Measurements from ENCODE around the gene ARMCX2.
"Not testable (repeated sequence)": the region's sequence is repeated elsewhere in the genome, so short reads cannot be mapped to it uniquely, and the experiment has no call there.

Gene ARMCX2

DNA sequence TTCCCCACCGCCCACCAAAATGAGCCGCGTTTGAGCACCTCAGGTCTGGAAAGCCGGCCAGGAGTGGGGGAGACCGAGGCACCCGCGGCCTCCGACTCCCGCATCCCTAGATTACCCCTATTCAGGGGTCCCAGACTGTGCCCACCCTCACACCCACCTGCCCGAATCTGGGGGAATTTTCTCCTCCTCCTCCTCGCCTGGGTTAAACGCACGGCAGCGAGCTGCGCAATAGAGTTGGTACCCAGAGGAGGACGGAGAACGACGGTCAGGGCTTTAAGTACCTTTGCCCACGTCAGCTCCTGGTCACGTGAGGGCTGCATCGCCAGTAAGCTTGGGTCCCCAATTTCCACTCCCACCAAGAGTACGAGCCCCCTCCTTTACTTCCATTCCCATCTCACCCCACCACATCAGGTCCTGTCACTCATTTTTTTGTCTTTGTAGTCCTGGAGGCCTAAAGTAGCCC, at the start of gene ARMCX2:
ARMCX2 (minus strand) TSS at position 250 of the 463 bp plus-strand sequence. CDS start 2,262 bp downstream, outside the sequence.
- no peak for FAIRE-seq

DNA sequence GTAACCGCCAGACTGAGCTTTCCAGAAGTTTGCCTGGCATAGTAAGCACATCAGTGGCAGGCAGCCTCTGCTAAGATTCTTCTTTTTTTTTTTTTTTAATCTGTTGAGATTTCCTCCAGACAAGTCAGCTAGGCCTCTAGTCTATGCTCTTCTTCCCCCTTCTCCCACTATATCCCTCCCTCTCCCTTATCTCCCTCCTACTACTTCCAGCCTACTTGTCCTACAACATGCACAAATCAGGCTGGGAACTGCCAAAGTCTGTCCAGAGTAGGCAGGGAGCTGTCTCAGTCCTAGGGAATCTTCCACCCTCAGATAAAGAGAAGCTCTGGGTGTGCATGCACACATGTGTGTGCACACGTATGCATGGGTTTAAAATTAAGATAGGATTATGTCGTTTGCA, 49.7 kb upstream of the ARMCX2 start:
- no peak for FAIRE-seq

DNA sequence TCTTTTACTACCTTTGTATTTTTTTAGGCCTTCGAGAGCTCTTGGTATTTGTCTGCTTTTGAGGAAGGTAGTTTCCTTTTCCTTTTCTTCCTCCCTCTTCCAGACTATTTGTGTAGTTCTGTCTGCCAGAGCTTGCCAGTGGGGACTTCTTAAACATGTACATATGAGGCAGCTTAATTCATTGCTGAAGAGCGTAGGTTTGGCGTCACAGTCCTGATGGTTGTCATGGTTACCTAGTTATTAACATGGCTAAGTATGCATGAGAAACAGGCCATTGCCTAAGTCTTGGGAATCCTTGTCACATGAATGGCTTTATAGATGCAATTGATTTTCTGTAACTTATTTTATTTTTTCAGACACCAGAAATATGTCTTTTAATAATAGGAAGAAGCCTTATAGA, 48.5 kb upstream of the ARMCX2 start:
- no peak for FAIRE-seq

DNA sequence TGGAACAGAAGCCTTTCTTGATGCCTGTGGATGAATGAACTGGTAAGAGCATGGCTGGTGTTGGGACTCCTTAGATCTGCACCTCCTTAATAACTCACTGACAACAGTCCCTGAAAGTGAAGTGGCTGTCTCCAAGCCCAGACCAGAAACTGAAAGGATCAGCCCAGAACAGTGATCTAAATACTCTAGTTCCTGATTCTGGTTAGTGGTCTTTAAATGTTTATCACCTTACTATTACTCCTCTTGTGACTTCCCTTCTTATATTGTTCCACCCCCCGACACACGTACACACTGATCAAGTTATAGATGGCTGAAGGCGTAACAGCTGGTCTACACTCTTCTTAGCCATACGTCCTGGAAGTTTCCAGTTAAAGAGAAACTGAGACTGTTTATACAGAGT, 33.8 kb upstream of the ARMCX2 start:
- no peak for FAIRE-seq

DNA sequence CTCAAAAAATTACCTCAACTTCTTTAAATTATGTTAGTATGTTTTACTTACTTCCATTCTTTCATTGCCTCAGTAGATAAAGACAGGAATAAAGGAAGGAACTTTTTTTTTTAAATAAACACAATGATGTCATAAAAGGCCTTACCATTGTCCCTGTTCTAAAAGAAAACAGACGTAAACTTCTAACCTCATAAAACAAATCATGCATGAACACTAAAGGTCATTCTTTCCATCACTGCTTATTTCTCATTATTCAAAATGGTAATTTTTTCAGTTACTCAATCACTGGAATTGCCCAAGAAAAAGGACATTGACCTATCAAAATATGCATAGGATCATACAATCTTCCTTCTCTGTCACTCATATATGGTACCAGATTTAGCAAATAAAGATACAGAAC, 32.2 kb upstream of the ARMCX2 start:
- FAIRE-seq = no peak

DNA sequence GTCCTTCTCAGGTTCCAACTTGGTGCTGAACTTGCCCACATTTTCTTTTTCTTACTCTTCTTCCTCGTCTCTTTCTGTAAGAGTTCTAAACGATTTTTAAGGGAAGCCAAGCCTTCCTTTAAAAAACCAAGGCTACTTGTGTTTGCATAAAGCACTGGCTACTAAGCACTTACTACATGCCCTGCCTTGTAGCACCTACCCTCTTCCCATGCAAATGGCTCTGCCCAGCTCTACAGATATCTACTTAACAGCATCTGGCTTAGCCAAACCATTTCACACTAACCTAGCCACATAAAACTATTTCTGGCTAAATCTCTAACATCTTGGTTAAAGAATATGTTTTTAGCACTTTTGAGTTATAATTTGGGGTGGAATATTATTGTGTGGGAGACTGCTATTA, 26.9 kb upstream of the ARMCX2 start:
- FAIRE-seq = no peak

DNA sequence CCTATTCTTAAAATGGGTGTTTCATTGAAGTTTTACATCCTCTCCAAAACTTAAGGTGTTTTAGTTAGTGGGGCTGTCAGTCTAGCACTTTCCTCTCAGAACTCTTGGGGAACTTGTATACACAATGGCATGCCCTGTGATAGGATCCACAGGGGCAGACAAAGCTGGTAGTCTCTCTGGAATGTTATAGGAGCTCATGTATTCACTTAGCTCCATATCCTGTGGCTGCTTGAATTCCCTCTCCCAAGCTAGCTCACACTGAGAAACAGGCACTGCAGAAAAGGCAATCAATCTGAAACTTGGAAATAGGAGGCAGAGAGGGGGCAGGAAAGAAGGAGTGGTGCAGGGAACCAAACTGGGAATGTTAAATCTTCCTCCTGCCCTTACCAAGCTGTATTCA, 26.3 kb upstream of the ARMCX2 start:
- no peak for FAIRE-seq

DNA sequence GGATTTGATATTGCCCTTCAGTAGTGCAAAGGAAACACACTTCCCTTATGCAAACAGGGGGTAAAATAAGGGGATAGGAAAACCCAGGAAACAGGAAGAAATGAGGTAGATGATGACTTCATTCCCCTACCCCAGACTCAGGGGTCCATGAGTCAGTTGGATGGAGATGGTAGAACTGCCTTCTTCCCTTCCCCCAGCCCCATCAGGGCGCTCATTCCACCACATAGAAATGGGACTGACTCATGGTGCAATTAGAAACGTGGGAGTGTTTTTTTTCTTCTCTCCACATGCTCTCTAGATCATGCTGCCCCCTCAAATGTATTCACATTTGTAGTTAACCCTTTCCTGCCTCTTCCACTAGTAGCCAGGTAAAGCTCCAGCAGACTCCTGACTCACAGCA, 23.1 kb upstream of the ARMCX2 start:
- FAIRE-seq = no peak

DNA sequence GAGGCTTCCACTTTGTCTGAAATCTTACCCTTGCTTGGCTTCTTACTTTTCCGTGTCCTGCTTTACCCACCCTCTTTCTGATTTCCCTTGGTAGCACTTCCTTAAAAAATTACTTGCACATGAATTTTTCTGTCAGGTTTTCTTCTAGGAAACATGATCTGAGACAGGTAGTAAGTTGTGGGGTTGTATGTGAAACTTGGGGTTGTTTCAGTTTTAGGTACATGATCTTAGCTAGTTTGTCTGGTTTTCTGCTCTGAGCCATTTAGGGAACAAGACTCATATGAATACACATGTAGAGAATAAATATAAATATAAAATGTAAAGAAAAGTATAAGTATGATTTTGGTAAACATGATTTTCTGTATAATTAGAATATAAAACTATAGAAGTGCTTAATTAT, 17.4 kb upstream of the ARMCX2 start:
- FAIRE-seq = no peak

DNA sequence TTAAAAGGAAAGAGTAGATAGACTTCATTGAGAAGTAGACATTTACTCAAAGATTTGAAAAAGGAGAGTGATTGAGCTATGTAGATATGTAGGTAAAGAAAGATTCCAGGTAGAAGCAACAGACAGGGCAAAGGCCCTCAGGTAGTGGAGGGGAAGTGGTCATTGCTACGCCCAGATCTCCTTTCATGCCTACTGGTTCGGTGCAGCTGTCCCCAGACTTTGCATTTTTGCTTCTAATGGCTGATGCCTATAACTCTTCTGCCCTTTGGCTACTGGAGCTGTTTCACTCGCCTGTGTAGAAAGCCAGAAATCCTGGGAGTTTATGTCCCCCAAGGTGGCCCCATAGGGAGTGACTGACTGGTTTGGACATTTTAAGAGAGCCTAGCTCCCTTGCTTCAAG, 16.9 kb upstream of the ARMCX2 start:
- no peak for FAIRE-seq

DNA sequence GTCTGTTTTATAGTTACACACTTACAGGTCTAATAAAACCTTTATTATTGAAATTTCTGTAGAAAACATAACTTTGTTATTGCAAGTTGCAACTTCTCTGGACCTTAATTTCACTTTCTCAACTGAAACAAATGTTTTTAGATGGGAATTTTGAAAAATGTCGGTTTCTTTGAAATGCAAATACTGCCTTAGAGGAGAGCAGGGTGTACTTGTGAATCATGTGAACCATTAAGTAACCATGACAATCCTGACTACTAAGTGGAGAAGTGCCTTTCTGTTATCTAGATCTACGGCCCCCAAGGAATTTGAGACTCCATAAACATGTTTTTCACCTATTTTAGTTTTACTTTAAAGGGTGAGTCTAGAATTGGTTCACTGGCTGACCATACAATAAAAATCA, 8.5 kb upstream of the ARMCX2 start:
- FAIRE-seq = no peak

DNA sequence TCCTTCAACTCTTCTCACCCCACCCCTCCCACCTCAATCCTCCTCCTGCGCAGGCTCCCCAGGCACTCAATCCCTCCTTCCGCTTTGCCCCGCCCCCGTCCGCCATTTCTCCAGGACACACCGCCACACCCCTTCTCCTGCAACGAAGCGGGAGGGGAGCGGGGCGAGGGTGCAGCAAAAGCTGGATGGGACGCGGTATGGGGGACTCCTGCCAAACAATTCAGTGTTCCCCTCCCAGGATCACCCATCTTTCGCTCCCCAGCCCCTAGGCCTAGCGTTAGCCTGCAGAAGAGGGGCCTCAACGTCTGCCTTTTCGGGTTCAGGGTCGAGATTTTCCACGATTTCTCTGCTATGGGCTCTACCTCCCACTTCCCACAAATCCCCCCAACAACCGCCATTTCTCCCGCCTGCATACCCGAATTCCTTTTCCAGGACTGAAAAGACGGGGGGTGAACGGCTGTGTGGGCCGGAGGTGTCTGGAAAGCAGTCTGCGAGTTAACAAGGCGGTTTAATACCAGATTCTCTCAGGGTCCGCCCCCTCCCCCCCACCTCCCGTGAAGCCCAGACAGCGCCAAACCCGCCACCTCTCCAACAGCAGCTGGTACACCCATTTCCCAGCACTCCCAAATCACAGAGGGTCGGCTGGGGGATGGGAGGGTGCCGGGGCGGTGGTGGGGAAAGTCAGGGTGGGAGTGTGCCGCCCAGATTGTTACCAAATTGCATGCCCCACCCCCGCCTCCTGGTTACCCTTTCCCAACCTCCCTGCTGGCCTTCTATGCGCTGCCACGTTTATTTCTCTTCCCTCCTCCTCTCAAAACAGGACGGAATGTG, 774 bp downstream of the ARMCX2 start:
- FAIRE-seq = no peak

DNA sequence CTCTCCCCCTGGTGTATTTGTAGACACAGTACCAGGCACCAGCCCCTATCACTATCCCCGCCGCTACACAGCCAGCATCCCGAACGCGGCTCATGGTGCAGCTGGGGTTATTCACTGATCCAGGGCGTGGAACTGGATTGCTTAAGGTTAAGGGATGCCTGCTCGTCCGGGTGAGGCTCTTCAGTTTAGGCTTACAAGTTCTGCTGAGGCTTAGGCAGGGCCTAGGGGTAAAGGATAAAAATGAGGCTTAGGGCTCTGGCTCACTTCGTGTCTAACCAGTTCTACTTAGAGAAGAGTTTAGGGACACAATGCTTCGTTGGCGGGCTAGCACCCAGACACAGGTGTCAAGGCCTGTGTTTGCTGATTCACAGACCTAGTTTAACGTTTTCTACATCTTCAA, 2.2 kb downstream of the ARMCX2 start:
- FAIRE-seq = no peak

DNA sequence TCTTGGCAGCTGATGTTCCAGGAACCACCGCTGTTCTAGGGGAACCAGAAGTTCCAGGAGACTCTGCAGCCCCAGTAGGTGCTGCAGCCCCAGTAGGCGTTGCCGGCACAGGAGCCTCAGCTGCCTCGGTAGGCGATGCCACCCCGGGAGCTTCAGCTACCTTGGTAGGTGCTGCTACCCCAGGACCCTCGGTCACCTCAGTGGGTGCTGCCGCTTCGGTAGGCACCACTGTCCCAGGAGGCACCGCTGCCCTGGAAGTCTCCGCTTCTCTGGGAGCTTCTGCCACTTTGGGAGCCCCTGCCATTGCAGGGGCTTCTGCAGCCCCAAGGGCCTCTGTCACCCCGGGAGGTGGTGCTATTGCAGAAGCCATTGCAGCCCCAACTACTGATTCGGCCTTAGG, 2.8 kb downstream of the ARMCX2 start:
- FAIRE-seq = no peak

DNA sequence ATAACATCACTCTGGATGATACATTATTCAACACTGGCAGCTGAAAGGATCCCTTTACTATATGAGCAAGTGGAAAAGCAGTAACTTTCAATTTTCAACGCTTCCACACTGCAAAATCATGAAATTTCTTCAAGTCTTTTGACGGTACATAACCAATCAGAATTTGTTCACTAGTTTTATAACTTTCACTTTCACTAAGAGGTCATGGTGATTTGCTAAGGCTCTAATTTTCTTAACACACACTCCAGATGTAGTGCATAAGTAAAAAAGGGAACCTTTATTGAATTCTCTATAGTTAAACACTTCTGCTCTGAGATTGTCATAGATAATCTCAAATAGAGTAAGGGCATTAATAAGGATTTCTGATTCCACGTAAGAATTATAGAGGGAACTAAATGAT, 4.1 kb downstream of the ARMCX2 start:
- FAIRE-seq = no peak

DNA sequence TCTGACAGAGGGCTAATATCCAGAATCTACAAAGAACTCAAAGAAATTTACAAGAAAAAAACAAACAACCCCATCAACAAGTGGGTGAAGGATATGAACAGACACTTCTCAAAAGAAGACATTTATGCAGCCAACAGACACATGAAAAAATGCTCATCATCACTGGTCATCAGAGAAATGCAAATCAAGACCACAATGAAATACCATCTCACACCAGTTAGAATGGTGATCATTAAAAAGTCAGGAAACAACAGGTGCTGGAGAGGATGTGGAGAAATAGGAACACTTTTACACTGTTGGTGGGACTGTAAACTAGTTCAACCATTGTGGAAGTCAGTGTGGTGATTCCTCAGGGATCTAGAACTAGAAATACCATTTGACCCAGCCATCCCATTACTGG, 11.9 kb downstream of the ARMCX2 start:
- not testable (repeated sequence) for FAIRE-seq

DNA sequence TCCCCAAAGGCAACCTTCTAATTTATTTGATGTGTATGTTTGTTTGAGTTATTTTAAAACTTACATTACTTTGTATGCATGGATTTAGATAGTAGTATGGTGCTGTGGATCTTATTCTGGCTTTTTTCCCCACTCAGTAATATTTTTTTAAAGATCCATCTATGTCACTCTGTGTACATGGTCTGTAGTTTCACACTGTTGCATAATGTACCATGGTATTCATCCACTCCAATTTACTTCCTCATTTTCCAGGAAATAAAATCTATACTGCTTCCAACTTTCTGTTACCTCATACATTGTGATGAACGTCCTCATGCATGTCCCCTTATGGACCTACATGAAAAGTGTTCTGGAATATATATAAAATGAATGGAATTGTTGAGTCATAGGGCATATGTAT, 17.6 kb downstream of the ARMCX2 start:
- FAIRE-seq = no peak

DNA sequence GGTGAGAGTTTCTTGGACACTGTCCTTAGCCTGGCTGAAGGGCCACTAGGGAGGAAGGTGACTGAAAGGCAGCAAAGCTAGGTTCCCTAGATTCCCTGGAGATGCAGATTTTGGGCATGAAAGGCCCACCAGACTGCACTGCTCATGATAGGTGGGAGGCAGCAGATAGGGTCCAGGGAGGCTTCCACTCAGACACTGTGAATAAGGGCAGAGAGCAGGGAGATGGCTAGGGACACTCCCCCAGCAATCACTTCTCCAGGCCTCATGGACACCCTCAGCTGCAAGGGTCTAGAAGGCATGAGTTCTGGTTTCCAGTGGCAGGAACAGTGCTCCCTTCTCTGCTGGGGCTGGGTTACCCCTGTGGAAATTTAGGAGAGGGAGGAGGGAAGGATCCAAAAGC, 20.1 kb downstream of the ARMCX2 start:
- FAIRE-seq = no peak

DNA sequence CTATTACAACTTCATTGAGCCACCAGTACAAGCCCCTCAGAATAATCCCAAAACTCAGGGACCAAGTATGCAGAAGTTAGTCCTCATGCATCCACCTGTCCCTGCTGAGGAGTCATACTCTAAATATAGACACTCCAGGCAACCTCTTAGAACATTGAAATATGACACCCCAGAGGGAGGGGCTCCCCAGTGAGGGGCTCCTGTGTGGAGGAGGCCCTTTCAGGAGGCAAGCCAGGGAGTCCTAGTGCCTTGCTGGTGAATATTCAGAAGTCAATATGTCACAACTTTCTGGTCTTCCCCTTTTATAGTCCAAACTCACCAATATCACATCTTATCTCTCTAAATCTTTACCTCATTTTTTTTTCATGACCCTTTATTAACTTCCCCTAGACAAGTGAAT, 40.3 kb downstream of the ARMCX2 start:
- no peak for FAIRE-seq

DNA sequence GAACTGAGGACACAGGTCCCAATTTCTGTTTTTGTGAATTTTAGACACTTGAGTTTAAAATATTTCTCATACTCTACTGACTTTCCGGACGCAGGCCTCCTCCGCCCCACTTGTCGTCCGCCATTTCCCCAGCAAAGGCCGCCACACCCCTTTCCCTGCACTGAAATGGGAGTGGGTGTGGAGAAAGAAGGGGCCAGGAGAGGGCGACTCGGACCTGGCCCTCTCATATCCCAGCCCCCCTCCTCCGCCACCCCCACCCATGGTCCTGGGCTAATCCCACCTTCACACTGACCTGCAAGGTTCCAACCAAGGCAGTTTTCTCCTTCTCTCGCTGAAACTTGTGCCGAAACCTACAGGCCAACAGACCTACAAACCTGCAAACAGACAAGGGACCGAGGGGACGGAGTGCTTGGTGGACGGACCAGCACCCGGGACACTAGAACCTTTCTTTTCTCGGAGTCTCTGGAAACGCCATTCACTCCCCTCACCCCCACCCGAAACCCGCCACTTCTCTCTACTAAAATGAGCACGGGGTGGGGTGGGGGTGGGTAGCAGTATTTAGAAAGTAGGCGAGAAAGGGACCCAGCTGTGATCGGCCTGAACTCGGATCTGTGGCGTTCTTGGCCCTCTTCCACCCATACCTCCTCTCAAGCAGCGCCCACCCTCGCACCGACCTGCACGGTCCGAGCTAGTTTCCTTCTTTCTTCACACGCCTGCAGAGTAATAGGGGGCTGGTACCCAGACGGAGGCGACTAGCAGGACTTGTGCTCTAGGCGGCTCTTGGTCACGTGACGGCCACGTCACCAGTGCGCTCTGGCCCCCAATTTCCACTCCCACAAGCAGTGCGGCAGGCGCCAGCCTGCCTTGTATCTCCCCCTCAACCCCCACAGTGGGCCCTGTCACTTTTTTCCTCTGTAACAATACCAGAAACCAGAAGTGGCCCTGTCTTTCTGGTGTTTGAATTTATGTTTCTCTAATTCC, 42.1 kb downstream of the ARMCX2 start, which contains the start of gene ARMCX6:
ARMCX6 (minus strand) TSS at position 790 of the 981 bp plus-strand sequence. CDS start 1,380 bp downstream, outside the sequence.
- FAIRE-seq = no peak

DNA sequence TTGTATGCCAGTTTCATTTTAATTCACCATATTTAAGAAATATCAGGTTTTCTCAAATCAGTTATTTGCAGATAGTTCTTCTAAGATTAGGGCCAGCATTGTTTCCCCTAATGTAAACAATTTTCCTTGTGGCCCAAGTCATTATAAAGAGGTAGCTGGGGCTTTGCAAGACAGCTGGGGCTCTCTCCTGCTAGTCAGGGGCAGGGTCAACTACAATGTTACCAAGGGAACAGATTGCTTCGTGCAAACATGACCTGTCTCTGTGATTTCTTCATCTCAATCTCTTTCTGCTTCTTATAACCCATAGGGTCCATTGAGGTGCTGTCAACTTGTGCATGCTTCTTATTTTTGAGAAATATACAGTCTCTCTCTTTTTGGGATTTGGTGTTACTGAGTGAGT, 53.9 kb downstream of the ARMCX2 start:
- no peak for FAIRE-seq
